HT1080 (cell line): ENCODE measurements around the gene ALDH7A1. TPM values are rescaled to one million over a fixed set of nuclear protein-coding genes. Genes with fewer than 3 reads are reported as not detected.
A peak's percentile ranks its signal among the peaks of the same experiment; 100 is the strongest.
"Not testable (repeated sequence)": the region's sequence is repeated elsewhere in the genome, so short reads cannot be mapped to it uniquely, and the experiment has no call there.

Source experiments
- DNase-seq: peaks from one replicate; pipeline ENCODE4 v3.0.0-alpha.2; 2015; ENCODE audit warnings: low read depth
- total RNA-seq: library from RNA; depleted of rRNA; stranded (reverse); fragments of >200 nt; shearing (Covaris generic); gene quantifications from 2 replicates; pipeline ENCODE4 v1.2.3, GENCODE V29; 2014

Gene ALDH7A1
- total RNA-seq, 1 experiment from 2014 or later, result 46.2 TPM

DNA sequence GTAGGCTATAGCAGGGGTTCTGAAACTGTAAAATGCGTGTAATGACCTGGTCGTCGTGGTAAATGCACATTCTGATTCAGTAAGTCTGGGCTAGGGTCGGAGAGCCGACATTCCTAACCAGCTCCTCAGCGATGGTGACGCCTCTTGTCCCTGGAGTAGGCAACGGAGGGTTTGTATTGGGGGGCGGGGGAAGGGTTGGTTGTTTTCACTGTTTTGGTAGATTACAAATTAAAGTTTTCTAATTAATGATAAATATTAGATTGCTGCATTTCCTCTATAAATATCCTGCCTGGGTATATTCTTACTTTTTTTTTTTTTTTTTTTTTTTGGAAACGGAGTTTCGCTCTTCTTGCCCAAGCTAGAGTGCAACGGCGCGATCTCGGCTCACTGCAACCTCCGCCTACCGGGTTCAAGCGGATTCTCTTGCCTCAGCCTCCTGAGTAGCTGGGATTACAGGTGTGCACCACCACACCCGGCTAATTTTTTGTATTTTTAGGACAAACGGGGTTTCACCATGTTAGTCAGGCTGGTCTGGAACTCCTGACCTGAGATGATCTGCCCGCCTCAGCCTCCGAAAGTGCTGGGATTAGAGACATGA lies 566 bp upstream of the ALDH7A1 start:
- no peak for DNase-seq

DNA sequence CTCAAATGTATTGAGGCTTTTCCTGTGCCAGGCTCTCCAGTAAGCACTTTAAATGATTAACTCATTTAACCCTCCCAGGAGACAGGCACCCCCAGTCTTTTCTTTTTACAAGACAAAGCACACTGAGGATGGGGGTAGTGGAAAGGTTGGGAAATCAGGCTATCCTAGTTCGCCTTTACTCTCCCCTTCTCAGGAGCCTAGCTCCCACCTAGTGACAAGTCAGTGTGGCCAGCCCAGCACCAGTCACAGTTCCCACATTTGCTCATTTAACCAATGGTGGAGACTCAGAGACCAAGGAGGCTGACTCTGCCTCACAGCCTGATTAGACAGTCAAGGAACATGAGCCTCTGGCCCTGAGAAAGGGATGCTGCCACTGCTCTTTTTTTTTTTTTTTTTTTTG lies 3.5 kb downstream of the ALDH7A1 start:
- no peak for DNase-seq

DNA sequence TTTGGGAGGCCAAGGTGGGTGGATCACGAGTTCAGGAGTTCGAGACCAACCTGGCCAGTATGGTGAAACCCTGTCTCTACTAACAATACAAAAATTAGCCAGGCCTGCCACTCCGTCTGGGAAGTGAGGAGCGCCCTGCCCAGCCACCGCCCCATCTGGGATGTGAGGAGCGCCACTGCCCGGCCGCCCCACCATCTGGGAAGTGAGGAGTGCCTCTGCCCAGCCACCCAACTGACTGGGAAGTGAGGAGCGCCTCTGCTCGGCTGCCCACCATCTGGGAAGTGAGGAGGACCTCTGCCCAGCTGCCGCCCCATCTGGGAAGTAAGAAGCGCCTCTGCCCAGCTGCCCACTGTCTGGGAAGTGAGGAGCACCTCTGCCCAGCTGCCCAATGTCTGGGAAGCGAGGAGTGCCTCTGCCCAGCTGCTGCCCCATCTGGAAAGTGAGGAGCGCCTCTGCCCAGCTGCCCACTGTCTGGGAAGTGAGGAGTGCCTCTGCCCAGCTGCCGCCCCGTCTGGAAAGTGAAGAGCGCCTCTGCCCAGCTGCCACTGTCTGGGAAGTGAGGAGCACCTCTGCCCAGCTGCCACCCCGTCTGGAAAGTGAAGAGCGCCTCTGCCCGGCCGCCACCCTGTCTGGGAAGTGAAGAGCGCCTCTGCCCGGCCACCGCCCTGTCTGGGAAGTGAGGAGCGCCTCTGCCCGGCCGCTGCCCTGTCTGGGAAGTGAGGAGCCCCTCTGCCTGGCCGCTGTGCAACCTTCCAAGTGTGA lies 5.3 kb downstream of the ALDH7A1 start:
- DNase-seq, result no peak

GRCh38 chr5:126587551-126588390 lies 7.2 kb downstream of the ALDH7A1 start:
- DNase-seq, result no peak

GRCh38 chr5:126583761-126584160 lies 11.3 kb downstream of the ALDH7A1 start:
- no peak for DNase-seq

DNA sequence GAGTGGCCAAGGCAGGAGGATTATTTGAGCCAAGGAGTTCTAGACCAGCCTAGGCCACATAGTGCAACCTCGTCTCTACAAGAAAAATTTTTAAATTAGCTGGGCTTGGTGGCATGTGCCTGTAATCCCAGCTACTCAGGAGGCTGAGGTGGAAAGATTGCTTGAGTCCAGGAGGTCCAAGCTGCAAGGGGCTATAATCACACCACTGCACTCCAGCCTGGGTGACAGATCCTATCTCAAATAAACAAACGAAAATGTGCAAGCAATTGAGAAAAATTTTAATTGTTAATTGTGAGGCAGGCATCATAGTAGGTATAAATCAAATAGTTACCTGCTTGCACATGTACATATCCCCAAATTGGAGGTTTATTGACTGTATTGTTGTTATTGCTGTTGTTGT lies 15.3 kb downstream of the ALDH7A1 start:
- DNase-seq, result no peak

GRCh38 chr5:126577415-126577814 lies 17.6 kb downstream of the ALDH7A1 start:
- no peak for DNase-seq

- no peak for DNase-seq
Observed at GRCh38 chr5:126576974-126577373, 18.0 kb downstream of the ALDH7A1 start.

- DNase-seq, result no peak
Observed at GRCh38 chr5:126575644-126576043, 19.4 kb downstream of the ALDH7A1 start.

GRCh38 chr5:126568206-126568755 lies 26.7 kb downstream of the ALDH7A1 start:
- no peak for DNase-seq

DNA sequence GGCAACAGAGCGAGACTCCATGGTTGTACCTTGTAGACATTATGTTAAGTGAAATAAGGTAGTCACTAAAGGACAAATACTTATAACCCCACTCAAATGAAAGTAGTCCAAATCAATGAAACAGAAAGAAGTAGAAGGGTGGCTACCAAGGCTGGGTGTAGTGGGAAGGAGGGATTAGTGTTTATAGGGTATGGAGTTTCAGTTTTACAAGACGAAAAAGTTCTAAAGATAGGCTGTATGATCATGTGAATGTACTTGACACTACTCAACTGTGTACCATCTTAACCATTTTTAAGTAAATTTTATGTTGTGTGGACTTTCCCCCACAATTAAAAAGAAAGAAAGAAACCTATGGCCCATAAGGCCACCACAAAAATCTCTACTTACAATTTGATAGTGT lies 32.2 kb downstream of the ALDH7A1 start:
- DNase-seq, result no peak

GRCh38 chr5:126561908-126562307 lies 33.1 kb downstream of the ALDH7A1 start:
- no peak for DNase-seq

GRCh38 chr5:126555101-126555500 lies 39.9 kb downstream of the ALDH7A1 start:
- not testable (repeated sequence) for DNase-seq

DNA sequence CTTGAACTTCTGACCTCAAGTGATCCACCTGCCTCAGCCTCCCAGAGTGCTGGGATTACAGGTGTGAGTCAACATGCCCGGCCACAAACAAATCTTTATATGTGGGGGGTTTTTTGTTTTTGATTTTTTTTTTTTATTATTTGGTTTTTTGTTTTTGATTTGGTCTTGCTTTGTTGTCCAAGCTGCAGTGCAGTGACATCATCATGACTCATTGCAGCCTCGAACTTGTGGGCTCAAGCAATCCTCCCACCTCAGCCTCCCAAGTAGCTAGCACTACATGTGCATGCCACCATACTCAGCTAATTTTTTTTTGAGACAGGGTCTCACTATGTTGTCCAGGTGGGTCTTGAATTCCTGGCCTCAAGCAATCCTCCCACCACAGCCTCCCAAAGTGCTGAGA lies 42.4 kb downstream of the ALDH7A1 start:
- DNase-seq, result peak; percentile 22

DNA sequence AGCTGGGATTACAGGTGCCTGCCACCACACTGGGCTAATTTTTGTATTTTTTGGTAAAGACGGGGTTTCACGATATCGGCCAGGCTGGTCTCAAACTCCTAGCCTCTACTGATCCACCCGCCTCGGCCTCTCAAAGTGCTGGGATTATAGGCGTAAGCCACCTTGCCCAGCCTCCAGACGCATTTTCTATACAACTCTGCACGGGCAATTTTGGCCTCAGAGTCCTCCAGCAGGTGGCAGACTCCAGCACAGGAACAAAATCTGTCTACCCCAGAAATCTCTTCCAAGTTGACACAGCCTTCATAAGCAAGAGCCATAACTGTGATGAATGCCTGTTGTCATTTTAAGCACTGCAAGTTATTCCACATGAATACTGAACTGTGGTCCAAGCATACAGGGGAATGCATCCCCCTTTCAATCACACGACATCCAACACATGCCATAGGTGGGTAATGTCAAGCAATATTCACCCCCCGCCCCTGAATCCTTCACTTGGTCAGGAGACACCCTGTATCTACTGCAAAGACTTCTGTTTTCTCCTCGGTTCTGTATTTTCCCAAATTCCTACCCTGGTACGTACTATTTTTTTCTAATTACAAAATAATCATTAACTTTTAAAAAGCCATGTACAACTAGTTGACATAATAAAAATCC lies 50.8 kb downstream of the ALDH7A1 start:
- DNase-seq, result peak; percentile 37

DNA sequence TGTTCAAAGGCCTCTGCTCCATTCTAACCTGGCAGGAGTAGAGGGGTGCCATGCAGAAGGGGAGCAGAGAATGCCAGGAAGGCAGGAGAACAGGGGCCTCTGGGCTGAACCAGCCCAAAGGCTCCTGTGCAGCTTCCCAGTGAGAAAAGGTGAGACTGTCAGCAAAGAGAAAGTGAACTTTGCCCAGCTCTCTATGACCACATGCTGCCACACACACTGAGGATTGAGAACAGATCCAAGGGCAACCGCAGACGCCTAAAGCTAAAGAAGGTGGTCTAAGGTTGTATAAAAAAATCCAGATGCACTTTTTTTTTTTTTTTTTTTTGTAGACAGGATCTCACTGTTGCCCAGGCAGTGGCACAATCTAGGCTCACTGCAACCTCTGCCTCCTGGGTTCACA lies 51.4 kb downstream of the ALDH7A1 start:
- no peak for DNase-seq

DNA sequence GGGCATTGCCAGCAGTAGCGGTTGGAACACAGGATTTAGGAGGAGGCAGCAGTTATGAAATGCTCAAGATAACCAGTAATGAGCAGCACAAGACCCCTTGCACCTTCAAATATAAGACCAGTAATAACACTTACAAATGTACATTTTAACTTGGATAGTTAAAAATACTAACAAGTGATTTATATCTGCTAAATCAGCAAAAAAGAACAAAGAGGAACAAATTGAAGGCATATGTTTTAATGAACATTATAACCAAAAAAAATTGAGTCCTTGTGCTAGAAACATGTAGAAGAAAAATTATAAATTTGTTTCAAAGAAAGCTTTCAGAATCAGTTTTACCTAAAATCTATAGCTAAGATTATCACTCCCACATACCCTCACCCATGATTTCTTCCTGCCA lies 52.0 kb downstream of the ALDH7A1 start:
- DNase-seq, result no peak

DNA sequence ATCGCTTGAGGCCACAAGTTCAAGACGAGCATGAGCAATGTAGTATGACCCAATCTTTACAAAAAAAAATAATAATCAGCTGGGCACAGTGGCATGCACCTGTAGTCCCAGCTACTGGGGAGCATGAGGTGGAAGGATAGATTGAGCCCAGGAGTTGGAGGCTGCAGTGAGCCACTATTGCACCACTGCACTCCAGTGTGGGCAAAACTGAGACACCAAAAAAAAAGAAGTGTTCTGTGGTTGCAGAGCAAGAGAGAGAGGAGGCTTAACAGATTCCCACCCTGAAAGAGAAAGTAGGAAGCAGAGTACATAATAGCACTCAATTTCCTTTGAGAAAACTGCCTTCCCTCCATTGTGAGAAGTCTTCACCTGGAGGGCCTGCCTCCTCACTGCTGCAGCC lies 52.6 kb downstream of the ALDH7A1 start:
- DNase-seq, result no peak

GRCh38 chr5:126540631-126541030 lies 54.4 kb downstream of the ALDH7A1 start:
- DNase-seq, result no peak

DNA sequence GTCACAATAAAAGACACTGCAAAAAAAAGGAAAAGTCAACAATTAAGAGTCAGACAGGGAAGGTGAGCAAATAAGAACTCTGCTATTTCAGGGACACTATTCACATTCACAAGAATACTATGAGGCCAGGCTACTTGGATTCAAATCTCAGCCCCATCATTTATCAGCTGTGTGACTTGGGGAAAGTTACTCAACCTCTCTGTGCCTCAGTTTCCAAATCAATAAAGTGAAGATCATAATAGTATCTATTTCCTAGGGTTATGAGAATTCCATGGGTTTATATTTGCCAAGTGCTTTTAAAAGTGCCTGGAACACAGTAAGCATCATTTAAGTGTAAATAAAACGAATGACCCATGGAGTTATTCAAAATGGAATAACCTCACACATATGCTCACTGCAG lies 56.4 kb downstream of the ALDH7A1 start:
- no peak for DNase-seq

- DNase-seq, result no peak
Observed at GRCh38 chr5:126536874-126537273, 58.1 kb downstream of the ALDH7A1 start.
